Measurements from ENCODE around the gene MYH14.

Gene MYH14

GRCh38 chr19:50300051-50300450 lies 96.6 kb downstream of the MYH14 start:
- in situ Hi-C loops (cut with HindIII; ENCODE audit: low pct_unique_long_range_greater_than_20kb, low sequenced_read_pairs): no loop called here
- no peak for TF ChIP-seq JUND (IDR thresholded peaks at IDR 0.05; ENCODE audit: low read depth)
- DNase-seq (ENCODE audit: low read depth in 1 of 2, low spot score in 1 of 2): no peak

- no peak for DNase-seq (ENCODE audit: low read depth in 1 of 2, low spot score in 1 of 2)
- no peak for TF ChIP-seq JUND (IDR thresholded peaks at IDR 0.05; ENCODE audit: low read depth)
- in situ Hi-C loops (cut with HindIII; ENCODE audit: low pct_unique_long_range_greater_than_20kb, low sequenced_read_pairs): no loop called here
These were observed 97.6 kb downstream of the MYH14 start for GRCh38 chr19:50300814-50301606.

GRCh38 chr19:50301607-50301971 lies 98.2 kb downstream of the MYH14 start:
- DNase-seq (ENCODE audit: low read depth in 1 of 2, low spot score in 1 of 2): no peak
- in situ Hi-C loops (cut with HindIII; ENCODE audit: low pct_unique_long_range_greater_than_20kb, low sequenced_read_pairs): no loop called here
- TF ChIP-seq JUND (IDR thresholded peaks at IDR 0.05; ENCODE audit: low read depth): no peak

GRCh38 chr19:50303558-50303957 lies 100.1 kb downstream of the MYH14 start:
- no peak for TF ChIP-seq JUND (IDR thresholded peaks at IDR 0.05; ENCODE audit: low read depth)
- in situ Hi-C loops (cut with HindIII; ENCODE audit: low pct_unique_long_range_greater_than_20kb, low sequenced_read_pairs): no loop called here
- DNase-seq (ENCODE audit: low read depth in 1 of 2, low spot score in 1 of 2): no peak

GRCh38 chr19:50308991-50309390 lies 105.6 kb downstream of the MYH14 start:
- in situ Hi-C loops (cut with HindIII; ENCODE audit: low pct_unique_long_range_greater_than_20kb, low sequenced_read_pairs): no loop called here
- no peak for DNase-seq (ENCODE audit: low read depth in 1 of 2, low spot score in 1 of 2)
- no peak for TF ChIP-seq JUND (IDR thresholded peaks at IDR 0.05; ENCODE audit: low read depth)

GRCh38 chr19:50309396-50310125 lies 106.1 kb downstream of the MYH14 start:
- in situ Hi-C loops (cut with HindIII; ENCODE audit: low pct_unique_long_range_greater_than_20kb, low sequenced_read_pairs): no loop called here
- DNase-seq (ENCODE audit: low read depth in 1 of 2, low spot score in 1 of 2): no peak
- no peak for TF ChIP-seq JUND (IDR thresholded peaks at IDR 0.05; ENCODE audit: low read depth)

GRCh38 chr19:50310759-50311465 lies 107.5 kb downstream of the MYH14 start:
- no peak for DNase-seq (ENCODE audit: low read depth in 1 of 2, low spot score in 1 of 2)
- TF ChIP-seq JUND (IDR thresholded peaks at IDR 0.05; ENCODE audit: low read depth): no peak
- in situ Hi-C loops (cut with HindIII; ENCODE audit: low pct_unique_long_range_greater_than_20kb, low sequenced_read_pairs): no loop called here

GRCh38 chr19:50311723-50312635 lies 108.6 kb downstream of the MYH14 start:
- in situ Hi-C loops (cut with HindIII; ENCODE audit: low pct_unique_long_range_greater_than_20kb, low sequenced_read_pairs): no loop called here
- peak; percentile 58 to 86 for DNase-seq (ENCODE audit: low read depth in 1 of 2, low spot score in 1 of 2)
- TF ChIP-seq JUND (IDR thresholded peaks at IDR 0.05; ENCODE audit: low read depth): no peak

GRCh38 chr19:50312967-50313811 lies 109.8 kb downstream of the MYH14 start:
- DNase-seq (ENCODE audit: low read depth in 1 of 2, low spot score in 1 of 2): no peak
- in situ Hi-C loops (cut with HindIII; ENCODE audit: low pct_unique_long_range_greater_than_20kb, low sequenced_read_pairs): no loop called here

GRCh38 chr19:50313812-50314536 lies 110.6 kb downstream of the MYH14 start:
- TF ChIP-seq JUND (IDR thresholded peaks at IDR 0.05; ENCODE audit: low read depth): no peak
- in situ Hi-C loops (cut with HindIII; ENCODE audit: low pct_unique_long_range_greater_than_20kb, low sequenced_read_pairs): no loop called here
- peak in 1 of 2 experiments; percentile 61 for DNase-seq (ENCODE audit: low read depth in 1 of 2, low spot score in 1 of 2)

More at GRCh38 chr19:50312967-50313811, 109.8 kb downstream of the MYH14 start:
- TF ChIP-seq JUND (IDR thresholded peaks at IDR 0.05; ENCODE audit: low read depth): no peak

All from T47D (cell line).